GM06990 (cell line): ENCODE data around the gene H1-8.

Experiments used
- DNase-seq: peaks from one replicate; pipeline ENCODE4 v3.0.0-alpha.2; 2011; ENCODE audit not compliant: insufficient read length; ENCODE audit errors: extremely low read depth
- H3K27me3 ChIP-seq: replicated peaks from 2 replicates; pipeline ENCODE4 v1.6.0; 2011; ENCODE audit warnings: low read length; ENCODE audit not compliant: control insufficient read depth, insufficient read depth
- H3K36me3 ChIP-seq: 2 replicates; pipeline ENCODE4 v1.5.1; 2011; ENCODE audit warnings: low read length; ENCODE audit not compliant: control insufficient read depth, insufficient read depth
- H3K4me3 ChIP-seq: replicated peaks from 2 replicates; pipeline ENCODE4 v1.5.1; 2011; ENCODE audit warnings: low read depth, mild to moderate bottlenecking, control low read depth, low read length
- CTCF ChIP-seq: IDR thresholded peaks from 2 replicates; pipeline ENCODE4 v1.5.1; 2011; ENCODE audit warnings: low read length, control low read depth, mild to moderate bottlenecking, inconsistent platforms; ENCODE audit not compliant: insufficient read depth, poor library complexity, severe bottlenecking

Gene H1-8

GRCh38 chr3:129547241-129547640, 4.3 kb downstream of the H1-8 start:
- no peaks in the 10 kb centered on the region; the same call in 1 of the 2 replicates for H3K27me3 ChIP-seq
- no peak for TF ChIP-seq CTCF
- H3K4me3 ChIP-seq: no peak overlapping the region
- no peak for DNase-seq
- H3K36me3 ChIP-seq: no peaks in the 10 kb centered on the region

GRCh38 chr3:129548104-129548965, 5.4 kb downstream of the H1-8 start:
- H3K36me3 ChIP-seq: no peaks in the 10 kb centered on the region
- H3K27me3 ChIP-seq: no peaks in the 10 kb centered on the region; the same call in none of the 2 replicates
- DNase-seq: no peak
- no peak for TF ChIP-seq CTCF
- H3K4me3 ChIP-seq: no peak overlapping the region

- no peak overlapping the region for H3K4me3 ChIP-seq
- no peak for DNase-seq
- no peaks in the 10 kb centered on the region for H3K36me3 ChIP-seq
- H3K27me3 ChIP-seq: no peaks in the 10 kb centered on the region; the same call in none of the 2 replicates
- TF ChIP-seq CTCF: no peak
Measured at GRCh38 chr3:129549006-129549800, 6.2 kb downstream of the H1-8 start.

GRCh38 chr3:129549805-129550204, 6.8 kb downstream of the H1-8 start:
- Histone ChIP-seq H3K36me3 (no peaks in the 10 kb centered on the region), H3K4me3 (no peak overlapping the region), H3K27me3 (no peaks in the 10 kb centered on the region; the same call in none of the 2 replicates)
- no peak for DNase-seq
- no peak for TF ChIP-seq CTCF

- TF ChIP-seq CTCF: no peak
- no peak for DNase-seq
- Histone ChIP-seq H3K27me3 (no peaks in the 10 kb centered on the region; the same call in none of the 2 replicates), H3K4me3 (no peak overlapping the region), H3K36me3 (no peaks in the 10 kb centered on the region)
Measured at GRCh38 chr3:129552287-129553050, 9.5 kb downstream of the H1-8 start.
